Measurements from ENCODE around the gene SARS1. TPM values are rescaled to one million over a fixed set of nuclear protein-coding genes. Genes with fewer than 3 reads are reported as not detected.

The SARS1 gene
- total and polyA plus RNA-seq, 4 donors, result 118 to 212 (median 147) TPM

Other genes starting within 250 kb of the SARS1 start
- 10 to 100 TPM; 16.3 to 17.7 TPM for gene WDR47, start 171.8 kb upstream of the SARS1 start, total RNA-seq
- 1 to 10 TPM; 3.1 to 6.0 TPM for gene WDR47, start 171.8 kb upstream of the SARS1 start, polyA plus RNA-seq
- 10 to 100 TPM; 22.2 to 35.8 TPM for gene TAF13, start 137.9 kb upstream of the SARS1 start, total RNA-seq
- 10 to 100 TPM; 32.9 to 39.4 TPM for gene TAF13, start 137.9 kb upstream of the SARS1 start, polyA plus RNA-seq
- 10 to 100 TPM; 35.4 to 44.6 TPM for gene TMEM167B, start 123.2 kb upstream of the SARS1 start, total RNA-seq
- gene TMEM167B, start 123.2 kb upstream of the SARS1 start, polyA plus RNA-seq, result 10 to 100 TPM; 22.5 to 35.8 TPM
- gene ELAPOR1, start 99.8 kb upstream of the SARS1 start, total RNA-seq, result 10 to 100 TPM in 1 of 2 donors, 1 to 10 TPM in 1; 8.9 to 25.0 TPM
- gene ELAPOR1, start 99.8 kb upstream of the SARS1 start, polyA plus RNA-seq, result 1 to 10 TPM; 3.3 to 7.0 TPM
- gene CELSR2, start 35.6 kb downstream of the SARS1 start, total RNA-seq, result 1 to 10 TPM; 7.6 to 7.9 TPM
- 1 to 10 TPM; 1.4 to 2.7 TPM for gene CELSR2, start 35.6 kb downstream of the SARS1 start, polyA plus RNA-seq
- gene PSRC1, start 69.2 kb downstream of the SARS1 start, total RNA-seq, result 1 to 10 TPM; 4.7 to 4.9 TPM
- gene PSRC1, start 69.2 kb downstream of the SARS1 start, polyA plus RNA-seq, result 1 to 10 TPM; 2.7 to 4.9 TPM
- gene MYBPHL, start 93.1 kb downstream of the SARS1 start, total RNA-seq, result 1 to 10 TPM; 1.1 to 1.7 TPM
- gene MYBPHL, start 93.1 kb downstream of the SARS1 start, polyA plus RNA-seq, result 1 to 10 TPM in 1 of 2 donors, under 1 TPM in 1; 0.34 to 3.3 TPM
- 100 to 1,000 TPM in 1 of 2 donors, 10 to 100 TPM in 1; 61.7 to 135 TPM for gene SORT1, start 184.0 kb downstream of the SARS1 start, total RNA-seq
- gene SORT1, start 184.0 kb downstream of the SARS1 start, polyA plus RNA-seq, result 10 to 100 TPM; 39.0 to 53.1 TPM
- 10 to 100 TPM; 33.8 to 93.0 TPM for gene PSMA5, start 212.5 kb downstream of the SARS1 start, total RNA-seq
- gene PSMA5, start 212.5 kb downstream of the SARS1 start, polyA plus RNA-seq, result 10 to 100 TPM; 57.1 to 86.6 TPM